Occipital lobe (tissue), 2 donors: ENCODE data around the gene CAPN13. TPM values are rescaled to one million over a fixed set of nuclear protein-coding genes. Genes with fewer than 3 reads are reported as not detected.
A peak's percentile ranks its signal among the peaks of the same experiment; 100 is the strongest.

Experiments
- DNase-seq: peaks from one replicate; lab custom pipeline; 2025; lab: John Stamatoyannopoulos, UW
- total RNA-seq: library from RNA; depleted of rRNA; stranded (reverse); fragments of >200 nt; gene quantifications from one replicate; pipeline ENCODE4 v1.2.3, GENCODE V29; 2014

CAPN13 gene, protein sequence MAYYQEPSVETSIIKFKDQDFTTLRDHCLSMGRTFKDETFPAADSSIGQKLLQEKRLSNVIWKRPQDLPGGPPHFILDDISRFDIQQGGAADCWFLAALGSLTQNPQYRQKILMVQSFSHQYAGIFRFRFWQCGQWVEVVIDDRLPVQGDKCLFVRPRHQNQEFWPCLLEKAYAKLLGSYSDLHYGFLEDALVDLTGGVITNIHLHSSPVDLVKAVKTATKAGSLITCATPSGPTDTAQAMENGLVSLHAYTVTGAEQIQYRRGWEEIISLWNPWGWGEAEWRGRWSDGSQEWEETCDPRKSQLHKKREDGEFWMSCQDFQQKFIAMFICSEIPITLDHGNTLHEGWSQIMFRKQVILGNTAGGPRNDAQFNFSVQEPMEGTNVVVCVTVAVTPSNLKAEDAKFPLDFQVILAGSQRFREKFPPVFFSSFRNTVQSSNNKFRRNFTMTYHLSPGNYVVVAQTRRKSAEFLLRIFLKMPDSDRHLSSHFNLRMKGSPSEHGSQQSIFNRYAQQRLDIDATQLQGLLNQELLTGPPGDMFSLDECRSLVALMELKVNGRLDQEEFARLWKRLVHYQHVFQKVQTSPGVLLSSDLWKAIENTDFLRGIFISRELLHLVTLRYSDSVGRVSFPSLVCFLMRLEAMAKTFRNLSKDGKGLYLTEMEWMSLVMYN
- 0.16 TPM for total RNA-seq

DNA sequence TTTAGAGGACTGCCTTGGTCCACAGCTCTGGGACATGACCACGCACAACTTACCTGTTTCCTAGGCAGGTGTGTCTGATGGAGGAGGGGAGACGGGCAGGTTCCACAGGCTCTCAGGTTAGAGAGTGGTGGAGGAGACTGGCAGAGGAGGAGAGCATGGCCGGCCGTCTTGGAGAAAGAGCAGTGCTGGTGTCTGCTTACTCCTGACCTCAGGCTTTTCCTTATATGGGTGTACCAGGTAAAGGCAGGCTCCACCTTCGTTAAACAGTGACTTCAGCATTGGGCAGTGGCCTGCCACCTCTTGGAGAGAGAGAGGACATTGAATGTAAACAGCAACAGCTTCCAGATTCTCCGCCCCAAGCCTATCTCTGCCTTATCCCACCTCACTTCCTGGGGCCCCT lies at the start of gene CAPN13:
Gene CAPN13 (minus strand): TSS at position 198 of the 400 bp plus-strand sequence. CDS start 20,121 bp downstream, outside the sequence.
- no peak for DNase-seq

DNA sequence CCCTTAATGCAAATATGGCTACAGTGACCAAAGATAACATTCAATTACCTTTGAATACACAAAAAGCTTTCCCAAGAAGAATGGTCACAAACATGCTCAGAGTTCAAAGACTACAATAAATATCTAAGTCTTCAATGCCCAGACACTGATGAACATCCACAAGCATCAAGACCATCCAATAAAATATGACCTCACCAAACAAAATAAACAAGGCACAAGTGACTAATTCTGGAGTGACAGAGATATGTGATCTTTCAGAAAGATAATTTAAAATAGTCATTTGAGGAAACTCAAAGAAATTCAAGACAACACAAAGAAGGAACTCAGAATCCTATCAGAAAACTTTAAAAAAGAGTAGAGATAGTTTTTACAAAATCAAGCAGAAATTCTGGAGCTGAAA lies 40.6 kb upstream of the CAPN13 start:
- no peak for DNase-seq

DNA sequence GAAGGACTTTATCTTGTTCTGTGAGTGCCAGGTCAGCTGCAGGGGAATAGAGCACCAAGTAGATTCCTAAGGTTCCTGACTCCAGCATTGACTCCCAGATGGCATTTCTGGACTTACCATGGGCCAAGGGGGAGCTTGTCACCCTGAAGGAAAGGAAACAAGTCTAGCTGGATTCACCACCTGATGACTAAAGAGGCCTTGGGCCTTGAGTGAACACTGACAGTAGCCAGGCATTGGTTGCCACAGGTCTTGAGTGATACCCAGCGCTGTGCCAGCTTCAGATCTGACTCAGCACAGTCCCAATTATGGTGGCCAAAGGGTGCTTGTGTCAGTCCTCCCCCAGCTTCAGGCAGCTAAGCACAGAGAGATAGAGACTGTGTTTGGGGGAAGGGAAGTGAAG lies 40.1 kb upstream of the CAPN13 start:
- DNase-seq = no peak

DNA sequence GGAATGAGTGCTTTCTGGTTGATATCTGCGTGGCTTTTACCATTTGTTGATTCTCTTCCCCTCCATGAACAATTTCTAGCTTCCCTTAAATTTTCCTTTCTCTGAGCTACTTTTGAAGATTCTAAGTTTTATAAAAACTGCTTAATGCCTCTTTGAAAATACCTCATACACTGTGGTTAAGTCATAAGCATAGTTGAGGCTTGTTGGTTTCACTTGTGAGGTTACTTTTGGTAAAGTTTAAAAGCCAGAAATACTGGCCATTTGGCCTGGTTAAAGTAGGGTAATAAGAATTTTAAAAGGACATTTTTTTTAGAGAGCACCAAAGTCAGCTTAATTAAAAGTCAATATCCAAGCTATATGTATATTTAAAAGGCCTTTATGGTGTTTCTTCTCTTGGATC lies 21.3 kb upstream of the CAPN13 start:
- no peak for DNase-seq

DNA sequence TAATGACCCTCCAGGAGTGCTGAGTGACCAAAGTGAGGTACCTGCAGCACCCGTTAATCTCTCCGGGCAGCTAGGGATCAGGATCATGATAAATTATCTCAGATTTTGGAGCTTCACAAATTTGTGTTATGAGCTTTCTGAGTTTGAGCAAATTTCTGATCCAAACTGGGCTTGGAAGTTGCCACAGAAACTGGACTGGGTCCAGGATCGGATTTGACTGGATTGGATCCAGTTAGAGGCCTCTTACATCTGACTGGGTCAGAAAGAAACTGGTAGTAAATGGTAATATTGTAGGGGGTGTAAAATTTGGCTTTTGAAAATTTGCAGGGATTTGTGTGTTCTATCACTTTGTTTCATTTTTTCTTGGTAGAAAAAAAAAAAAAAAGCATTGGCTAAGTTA lies 19.7 kb upstream of the CAPN13 start:
- DNase-seq = no peak

DNA sequence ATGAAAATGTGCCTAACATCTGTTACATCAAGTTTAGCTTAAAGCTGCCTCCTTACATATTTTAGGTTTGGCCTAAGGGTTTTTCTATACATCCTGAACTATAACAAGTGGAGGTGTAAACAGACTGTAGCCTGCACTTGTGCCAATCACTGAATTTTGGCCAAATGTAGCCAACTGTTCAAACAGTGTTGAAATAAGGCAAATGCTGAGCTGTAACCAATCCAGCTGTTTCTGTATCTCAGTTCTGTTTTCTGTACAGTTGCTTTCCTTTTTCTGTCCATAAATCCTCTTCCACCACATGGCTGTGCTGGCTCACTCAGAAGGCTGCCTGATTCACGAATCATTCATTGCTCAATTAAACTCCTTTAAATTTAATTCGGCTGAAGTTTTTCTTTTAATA lies 19.2 kb upstream of the CAPN13 start:
- DNase-seq = no peak

DNA sequence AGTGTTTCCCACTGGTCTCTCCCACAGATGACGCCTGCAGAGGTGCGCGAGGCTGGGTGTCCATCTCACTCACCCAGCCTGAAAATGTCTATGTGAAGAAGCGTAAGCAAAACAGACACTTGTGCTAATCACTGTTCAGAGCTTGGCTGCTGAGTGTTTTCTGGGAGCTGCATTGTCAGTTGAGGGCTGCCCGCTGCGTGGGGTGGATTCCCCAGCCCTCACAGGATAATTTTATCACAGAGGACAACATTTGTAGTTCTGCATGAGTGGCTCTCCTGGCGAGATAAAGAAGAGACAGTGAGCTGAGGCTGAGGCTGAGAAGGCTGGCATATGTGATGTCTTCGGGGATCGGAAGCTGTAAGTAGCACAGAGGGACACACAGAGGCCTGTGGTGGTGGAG lies 16.2 kb upstream of the CAPN13 start:
- peak; percentile 44 for DNase-seq

DNA sequence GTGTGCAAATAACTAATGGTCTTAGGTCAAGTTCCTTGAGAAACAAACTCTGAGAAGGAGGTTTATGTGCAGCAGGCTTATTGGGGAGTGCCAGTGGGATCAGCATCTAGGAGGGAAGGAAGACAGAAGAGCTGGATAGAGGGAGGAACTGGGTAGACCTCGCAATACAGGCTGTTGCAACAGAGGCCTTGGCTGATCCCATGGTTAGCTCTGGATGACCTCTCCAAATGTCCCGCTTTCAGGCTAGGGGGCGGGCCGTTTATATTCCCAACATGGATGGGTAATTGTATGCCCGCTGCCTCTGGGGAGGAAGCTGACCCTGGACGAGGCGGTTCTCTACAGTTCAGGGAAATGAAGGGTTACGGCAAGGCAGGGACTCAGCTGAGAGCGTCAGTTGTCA lies 14.7 kb upstream of the CAPN13 start:
- no peak for DNase-seq

DNA sequence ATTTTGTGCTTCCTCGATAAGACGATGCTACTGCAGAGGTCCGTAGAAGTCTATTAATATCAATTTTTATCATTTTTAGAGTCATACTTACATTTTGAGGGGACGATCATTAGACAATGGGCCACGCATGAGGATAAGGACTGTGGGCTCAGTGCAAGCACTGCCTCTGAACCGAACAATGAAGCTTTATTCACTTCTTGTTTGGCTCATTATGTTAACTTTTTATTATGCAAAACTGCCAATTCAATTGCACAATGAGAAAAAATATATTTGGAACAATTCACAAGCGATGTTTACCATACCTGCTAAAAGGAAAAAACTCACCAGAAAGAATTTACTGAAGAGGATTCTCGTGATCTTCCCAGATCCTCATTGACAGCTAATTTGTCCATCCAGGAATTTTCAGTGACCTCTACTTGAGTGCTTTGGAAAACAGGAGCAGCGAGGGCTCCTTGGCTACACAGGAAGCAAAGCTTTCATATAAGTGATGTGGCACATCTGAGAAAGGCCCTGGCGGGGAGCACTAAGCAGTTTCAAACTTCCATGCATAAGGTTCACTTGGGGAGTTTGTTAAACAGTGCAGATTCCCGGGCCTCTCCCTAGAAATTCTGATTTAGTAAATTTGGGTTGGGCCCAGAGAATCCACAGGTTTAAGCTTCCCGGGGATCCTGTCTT lies 13.3 kb upstream of the CAPN13 start:
- no peak for DNase-seq

DNA sequence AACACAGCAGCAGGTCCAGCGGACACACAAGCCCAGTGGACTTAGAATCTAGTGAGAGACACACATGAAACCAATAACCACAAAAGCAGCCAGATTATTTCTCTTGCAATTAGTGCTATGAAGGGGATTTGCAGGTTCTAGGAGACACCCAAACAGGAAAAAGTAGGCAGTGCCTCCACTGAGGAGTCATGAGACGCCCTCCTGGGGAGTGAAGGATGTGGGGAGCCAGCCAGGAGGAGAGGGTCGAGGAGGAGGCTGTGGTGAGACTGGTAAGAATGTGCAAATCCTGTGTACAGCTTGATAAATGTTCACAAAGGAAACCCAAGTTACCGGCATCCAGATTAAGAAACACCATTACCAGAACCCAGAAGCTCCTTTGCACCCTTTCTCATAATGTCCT lies 2.7 kb upstream of the CAPN13 start:
- DNase-seq = no peak

DNA sequence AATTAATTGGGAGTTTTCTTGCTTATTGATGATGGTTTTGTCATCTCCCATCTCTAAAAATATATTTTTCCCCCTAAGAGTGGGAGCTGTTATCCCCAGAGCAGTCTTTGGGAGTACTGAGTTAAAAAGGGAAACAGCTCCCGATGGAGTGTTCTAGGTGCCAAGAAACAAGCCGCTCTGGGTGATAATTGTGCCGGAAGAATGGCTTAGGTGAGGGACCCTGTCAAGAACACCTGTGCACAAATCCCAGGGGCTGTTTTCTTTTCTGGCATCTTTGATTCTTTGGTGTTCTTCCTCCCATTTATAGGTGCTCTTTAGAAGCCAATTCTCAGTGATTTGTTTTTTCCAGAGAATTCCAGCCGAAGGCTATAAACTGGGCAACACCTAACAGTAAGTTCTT lies 1.4 kb upstream of the CAPN13 start:
- DNase-seq = no peak

DNA sequence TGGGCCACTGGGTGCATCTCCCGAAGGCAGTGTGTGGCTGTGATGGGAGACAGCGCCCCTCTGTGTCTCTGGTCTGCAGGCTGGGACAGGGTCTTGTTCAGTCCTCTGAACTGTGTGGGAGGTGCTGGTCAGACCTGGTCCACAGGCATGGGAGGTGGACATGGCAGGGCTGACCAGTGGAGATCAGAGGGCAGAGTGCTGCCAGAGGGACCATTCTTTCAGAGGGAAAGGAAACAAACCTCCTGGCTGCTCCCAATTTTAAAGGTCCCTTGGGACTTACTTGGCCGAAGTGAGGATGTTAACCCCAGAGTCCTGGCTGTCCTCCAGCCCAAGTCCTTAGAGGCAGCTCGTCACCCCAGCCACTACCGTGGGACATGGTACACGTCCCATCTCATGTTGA lies 4.0 kb downstream of the CAPN13 start:
- no peak for DNase-seq

DNA sequence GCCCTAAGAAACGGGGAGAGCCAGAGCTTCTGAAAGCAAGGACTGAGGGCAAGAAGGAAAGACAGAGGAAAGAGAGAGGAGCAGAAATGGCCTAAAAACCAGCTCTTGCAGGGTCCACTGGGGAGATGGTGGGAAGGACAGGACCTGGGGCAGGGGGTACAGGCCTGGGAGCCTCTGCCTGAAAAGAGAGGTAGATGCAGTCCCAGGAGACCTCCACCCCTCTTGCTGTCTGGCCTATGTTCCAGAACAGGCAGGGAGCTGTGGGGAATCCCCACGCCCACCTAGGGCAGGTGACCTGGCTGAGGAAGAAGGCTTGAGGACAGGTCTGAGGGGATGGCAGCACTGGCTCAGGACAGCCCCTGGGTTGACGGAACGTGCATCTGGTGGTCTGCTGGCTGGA lies 4.6 kb downstream of the CAPN13 start:
- no peak for DNase-seq

DNA sequence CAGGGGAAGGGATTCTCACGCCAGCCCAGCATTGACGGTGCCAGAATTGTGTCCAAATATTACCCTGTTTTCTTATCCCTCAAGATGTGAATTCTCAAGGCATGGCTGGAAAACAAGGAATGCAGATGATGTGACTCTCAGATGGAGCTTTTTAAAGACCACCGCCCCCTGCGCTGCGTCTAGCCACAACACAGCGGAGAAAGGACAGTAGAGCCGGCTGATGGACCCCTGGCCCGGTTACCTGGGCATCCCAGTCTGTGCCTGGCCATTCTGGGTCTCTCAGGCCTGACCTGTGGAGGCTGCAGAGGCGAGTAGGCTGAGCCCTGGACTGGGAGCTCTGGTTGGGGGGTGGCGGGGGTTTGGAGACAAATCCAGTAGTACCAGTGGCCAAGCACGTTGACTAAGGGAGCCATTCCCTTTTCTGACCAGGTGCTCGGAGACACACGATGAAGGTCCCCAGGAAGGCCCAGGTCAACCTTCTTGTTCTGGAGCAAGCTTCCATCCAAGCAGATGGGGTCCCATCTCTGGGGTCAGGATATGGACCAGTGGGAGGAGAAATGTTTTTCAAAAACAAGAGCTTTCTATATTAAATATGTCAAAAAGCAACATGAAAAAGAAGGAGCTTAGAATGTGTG lies 5.3 kb downstream of the CAPN13 start:
- no peak for DNase-seq

DNA sequence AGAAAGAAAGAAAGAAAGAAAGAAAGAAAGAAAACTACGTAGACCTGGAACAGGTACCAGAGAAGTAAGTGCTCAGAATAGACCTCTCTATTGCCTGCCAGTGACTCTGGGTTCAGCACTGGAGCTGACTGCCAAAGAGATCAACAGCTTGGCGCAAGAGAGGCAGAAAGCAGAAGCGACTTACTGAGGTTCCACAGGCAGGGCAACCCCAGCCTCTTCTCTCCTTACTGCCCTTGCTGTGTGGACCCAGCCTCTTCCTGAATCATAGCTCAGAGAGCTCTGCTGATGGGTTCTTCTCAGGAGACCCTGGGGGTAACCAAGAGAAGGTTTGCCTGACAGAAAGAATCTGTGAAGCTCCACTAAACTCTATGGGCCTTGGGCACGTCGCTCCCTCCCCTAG lies 7.1 kb downstream of the CAPN13 start:
- DNase-seq = no peak

DNA sequence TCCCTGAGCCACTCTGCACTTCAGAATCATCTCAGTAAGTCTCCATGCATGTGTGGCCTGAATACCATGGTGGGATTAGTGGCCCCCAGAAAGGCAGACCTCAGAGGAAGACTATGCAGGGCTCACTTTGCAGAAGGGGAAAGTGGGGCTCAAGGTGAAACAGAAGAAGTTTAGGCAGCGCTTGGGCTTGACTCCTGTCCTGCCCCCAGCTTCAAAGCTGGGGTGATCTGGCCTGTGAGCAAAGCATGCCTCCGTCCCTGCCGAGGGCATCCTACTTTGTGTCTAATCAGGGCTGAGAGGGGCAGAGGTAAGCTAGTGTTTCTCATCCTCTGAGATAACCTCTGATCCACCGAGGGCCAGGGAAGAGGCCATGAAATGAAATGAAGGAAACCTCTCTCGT lies 7.9 kb downstream of the CAPN13 start:
- DNase-seq = no peak

DNA sequence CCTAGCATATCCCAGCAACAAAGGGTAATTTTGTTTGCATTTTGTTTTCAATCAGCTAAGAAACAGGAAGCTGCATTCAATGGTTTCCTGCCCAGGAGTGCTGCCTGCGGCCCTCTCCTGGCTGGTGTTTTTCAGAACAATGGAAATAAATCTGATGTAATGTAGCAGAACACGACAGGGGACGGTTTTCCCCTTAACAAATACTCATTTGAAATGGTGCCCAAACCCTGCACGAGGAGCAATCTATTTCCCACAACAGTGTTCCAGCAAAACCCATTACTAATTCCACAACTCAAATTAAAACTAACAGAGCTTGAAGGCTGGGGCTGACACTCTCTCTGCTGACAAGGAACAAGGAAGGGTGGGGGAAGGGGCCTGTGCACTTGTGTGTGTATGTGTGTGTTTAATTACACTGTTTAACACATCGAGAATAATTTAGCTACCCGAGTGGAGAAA lies 8.7 kb downstream of the CAPN13 start:
- DNase-seq = no peak

DNA sequence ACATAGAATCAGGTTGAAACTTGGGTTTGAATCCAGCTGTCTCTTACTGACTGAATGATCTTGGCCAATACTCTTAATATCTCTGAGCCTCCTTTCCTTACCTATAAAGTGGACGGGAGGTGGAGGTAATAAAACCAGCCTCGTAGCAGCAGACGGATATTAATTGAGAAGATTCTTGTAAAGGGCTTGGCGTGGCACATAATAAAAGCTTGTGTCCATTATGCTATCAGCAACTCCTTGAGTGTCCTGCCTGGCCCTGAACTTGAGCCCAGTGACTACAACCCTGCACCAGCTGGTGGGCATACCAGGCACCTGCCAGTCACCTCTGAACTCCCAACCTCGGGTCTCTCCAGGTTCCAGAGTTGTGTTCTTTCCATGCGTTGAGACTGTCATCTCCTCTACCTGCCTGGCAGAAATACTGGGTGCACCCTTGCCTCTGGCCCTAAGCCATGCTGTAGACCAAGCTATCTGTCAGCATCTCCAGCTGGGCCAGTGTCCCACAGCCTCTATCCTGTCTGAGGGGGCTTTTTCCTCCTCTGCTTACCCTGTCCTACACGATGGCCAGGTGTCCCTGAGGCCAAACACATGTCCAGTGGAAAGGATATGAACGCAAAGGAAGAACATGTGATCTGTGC lies 9.7 kb downstream of the CAPN13 start:
- DNase-seq = no peak

DNA sequence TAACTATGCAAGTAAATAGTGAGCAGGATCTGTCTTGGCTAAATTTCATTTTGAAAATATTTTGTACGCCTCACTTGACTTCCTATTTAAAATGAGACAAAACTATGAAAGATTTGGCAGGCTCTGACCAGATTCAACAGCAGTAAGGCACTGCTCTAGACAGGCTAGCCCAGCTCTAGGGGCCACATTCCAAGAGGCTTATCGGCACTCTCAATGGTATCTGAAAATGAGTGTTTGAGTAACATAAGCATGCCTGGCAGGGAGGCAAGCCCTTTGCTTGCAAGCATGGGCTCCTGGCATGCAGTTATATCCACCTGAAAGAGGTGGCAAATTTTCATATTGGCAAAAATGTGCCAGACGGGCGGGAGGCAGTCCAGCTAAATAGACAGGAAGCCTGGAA lies 10.5 kb downstream of the CAPN13 start:
- no peak for DNase-seq

DNA sequence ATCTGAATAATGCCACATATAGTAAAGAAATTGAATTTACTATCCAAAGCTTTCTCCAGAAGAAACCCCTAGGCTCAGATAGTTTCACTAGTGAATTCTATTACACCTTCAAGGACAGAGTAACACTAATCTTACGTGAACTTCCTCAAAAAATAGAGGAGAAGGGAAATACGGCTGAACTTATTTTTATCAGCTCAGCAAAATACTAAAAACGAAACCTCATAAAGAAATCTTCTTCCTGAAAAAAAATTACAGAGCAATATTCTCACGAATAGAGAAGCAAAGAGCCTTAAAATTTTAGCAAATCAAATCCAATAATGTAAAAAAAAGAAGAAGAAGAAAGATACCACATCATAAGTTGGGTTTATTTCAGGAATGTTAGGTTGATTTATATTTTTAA lies 14.7 kb downstream of the CAPN13 start:
- DNase-seq = no peak

DNA sequence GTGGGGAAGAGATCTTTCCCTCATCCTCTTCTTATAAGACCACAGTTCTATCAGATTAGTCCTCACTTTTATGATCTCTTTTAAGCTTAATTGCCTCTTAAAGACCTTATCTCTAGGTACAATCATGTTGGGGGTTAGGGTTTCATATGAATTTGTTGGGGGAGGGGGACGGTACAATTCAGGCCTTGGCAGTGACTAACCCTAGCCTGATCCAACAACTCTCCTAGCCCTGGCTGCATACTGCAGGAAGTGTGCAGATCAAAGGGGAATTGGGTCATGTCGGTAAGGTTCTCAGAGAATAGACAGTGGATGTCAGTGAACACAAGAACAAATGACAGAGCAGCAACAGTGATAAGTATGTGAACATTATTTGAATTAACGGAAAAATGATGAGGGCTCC lies 16.4 kb downstream of the CAPN13 start:
- no peak for DNase-seq
